Fibroblast of mammary gland (primary cell): ENCODE measurements around the gene DPH2.

Experiments used
- DNase-seq: peaks from one replicate; pipeline ENCODE4 v3.0.0-alpha.2; 2010; ENCODE audit warnings: low read depth
- H3K4me3 ChIP-seq: 2 replicates; pipeline ENCODE4 v1.5.1; 2011; ENCODE audit warnings: low read depth, mild to moderate bottlenecking, low read length, moderate library complexity; ENCODE audit not compliant: control insufficient read depth
- TF ChIP-seq, protein P1 (sequence below): conservative IDR thresholded peaks from 2 replicates; pipeline ENCODE4 v1.5.1; 2011; ENCODE audit warnings: low read depth, low read length, inconsistent platforms; ENCODE audit not compliant: control insufficient read depth, insufficient read depth

DPH2 gene

DNA sequence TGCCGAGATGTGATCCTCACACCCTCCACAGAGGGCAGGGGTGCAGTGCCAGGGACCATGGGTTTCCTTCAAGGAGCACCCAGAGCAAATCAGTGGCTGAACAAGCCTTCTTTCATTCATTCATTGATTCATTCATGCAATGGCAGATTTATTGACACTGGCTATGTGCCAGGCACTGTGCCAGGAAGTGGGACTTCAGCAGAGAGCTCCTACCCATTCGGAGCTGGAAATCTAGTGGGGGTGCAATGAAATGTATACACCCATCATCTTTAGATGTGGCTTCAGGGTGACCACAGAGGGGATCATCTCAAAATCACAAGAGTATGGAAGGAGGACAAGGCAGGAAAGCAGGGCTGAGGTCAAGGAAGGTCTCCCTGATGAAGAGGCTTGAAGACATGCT is 42.6 kb downstream of the DPH2 start:
- TF ChIP-seq, protein P1, sequence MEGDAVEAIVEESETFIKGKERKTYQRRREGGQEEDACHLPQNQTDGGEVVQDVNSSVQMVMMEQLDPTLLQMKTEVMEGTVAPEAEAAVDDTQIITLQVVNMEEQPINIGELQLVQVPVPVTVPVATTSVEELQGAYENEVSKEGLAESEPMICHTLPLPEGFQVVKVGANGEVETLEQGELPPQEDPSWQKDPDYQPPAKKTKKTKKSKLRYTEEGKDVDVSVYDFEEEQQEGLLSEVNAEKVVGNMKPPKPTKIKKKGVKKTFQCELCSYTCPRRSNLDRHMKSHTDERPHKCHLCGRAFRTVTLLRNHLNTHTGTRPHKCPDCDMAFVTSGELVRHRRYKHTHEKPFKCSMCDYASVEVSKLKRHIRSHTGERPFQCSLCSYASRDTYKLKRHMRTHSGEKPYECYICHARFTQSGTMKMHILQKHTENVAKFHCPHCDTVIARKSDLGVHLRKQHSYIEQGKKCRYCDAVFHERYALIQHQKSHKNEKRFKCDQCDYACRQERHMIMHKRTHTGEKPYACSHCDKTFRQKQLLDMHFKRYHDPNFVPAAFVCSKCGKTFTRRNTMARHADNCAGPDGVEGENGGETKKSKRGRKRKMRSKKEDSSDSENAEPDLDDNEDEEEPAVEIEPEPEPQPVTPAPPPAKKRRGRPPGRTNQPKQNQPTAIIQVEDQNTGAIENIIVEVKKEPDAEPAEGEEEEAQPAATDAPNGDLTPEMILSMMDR: no peak
- H3K4me3 ChIP-seq: no peak overlapping the region
- no peak for DNase-seq

DNA sequence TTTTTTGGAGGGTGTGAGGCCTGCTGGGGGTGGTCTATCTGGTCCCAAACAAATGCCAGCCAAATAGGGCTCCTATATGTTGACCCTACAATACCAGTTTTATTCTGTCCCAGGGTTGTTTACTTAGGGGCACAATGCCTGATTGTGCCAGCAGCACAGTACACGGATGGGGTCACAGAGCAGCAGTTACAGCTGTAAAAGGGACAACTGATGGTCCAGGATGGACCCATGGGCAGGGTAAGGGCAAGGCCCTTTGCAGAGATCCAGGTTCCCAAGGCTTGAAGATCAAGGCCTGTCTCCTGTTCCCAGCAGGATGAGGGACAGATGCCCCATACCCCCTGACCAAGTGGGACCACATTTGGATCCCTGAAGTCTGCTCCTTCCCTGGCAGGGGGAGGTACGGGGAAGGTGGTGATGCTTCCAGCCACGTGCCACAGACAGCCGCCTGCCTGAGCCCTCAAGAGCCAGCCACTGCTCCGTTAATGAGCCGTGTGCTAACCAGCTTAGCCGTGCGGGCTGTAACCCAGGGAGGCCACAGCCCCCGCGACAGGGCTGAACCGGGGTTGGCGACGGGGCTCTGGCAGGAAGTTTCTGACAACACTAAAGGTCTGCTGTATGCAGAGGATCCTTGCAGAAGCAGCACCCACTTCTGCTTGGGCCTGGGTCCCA is 43.3 kb downstream of the DPH2 start:
- TF ChIP-seq, protein P1: no peak
- no peak overlapping the region for H3K4me3 ChIP-seq
- DNase-seq: no peak

DNA sequence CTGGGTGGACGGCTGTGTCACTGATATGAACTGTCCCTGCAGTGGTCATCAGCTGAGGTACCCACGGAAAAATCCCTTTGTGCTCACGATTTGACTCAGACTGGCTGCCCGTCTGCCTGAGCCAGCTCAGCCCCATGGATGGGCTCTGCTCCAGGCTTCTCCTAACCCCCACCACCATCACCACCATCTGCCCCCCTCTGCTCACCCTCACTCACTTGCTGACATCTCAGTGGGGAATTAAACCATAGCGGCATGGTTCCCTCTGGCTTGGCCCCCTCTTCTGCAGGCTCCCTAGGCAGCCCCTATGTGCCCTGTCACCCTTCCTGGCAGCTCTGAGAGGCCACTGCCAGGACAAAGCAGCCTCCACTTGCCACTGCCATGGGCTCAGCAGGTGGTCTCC is 44.1 kb downstream of the DPH2 start:
- no peak for DNase-seq
- TF ChIP-seq, protein P1: no peak
- no peak overlapping the region for H3K4me3 ChIP-seq

DNA sequence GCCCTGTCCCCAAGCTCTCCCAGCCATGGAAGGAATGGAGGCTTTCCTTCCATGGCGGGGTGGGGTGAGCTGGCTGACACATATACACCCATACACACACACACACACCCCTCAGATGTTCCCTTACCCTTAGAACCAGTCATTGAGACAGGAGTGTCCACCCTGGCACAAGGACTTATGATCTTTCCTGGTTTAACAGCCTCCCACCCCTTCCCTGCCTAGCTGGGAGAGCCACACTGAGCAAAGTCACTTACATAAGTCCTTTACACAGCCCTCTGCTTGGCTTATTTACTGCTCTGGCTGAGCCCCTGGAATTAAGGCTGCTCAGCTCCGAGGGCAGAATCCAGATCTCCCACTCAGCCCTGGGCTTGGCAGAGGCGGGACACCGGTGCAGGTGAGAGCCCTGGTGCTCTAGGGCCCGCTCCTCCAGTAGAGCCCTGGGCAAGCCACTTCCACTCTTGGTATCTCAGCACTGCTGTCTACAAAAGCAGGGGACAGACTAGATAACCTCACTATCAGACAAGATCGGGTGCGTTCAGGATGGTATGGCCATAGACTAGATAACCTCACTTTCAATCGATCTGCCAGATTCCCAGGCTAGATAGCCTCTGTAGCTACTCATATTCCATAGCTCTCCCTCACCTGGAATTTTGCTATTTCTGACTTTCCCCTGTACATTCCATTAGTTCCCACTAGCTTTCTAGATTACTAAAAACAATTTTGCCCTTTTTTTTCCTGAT is 44.7 kb downstream of the DPH2 start:
- DNase-seq: no peak
- TF ChIP-seq, protein P1: no peak
- no peak overlapping the region for H3K4me3 ChIP-seq

DNA sequence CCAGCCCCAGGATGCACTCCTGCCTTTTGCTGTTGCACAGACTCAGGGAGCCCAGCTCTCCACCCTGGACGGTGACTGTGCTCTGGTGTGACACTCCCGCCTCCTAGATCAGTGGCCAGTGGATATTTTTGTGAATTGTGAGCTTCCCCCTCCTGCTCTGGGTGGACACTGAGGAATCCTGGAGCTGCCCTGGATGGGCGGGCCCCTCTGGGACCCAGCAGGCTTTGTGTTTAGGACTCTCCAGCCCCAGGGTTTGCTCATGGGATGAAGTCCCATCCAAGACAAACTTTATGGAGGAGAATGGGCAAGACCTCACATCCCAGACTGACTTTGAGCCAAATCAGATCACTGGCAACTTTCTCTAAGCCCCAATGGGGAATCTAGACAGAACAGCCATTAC is 45.4 kb downstream of the DPH2 start:
- TF ChIP-seq, protein P1: no peak
- no peak overlapping the region for H3K4me3 ChIP-seq
- DNase-seq: no peak

DNA sequence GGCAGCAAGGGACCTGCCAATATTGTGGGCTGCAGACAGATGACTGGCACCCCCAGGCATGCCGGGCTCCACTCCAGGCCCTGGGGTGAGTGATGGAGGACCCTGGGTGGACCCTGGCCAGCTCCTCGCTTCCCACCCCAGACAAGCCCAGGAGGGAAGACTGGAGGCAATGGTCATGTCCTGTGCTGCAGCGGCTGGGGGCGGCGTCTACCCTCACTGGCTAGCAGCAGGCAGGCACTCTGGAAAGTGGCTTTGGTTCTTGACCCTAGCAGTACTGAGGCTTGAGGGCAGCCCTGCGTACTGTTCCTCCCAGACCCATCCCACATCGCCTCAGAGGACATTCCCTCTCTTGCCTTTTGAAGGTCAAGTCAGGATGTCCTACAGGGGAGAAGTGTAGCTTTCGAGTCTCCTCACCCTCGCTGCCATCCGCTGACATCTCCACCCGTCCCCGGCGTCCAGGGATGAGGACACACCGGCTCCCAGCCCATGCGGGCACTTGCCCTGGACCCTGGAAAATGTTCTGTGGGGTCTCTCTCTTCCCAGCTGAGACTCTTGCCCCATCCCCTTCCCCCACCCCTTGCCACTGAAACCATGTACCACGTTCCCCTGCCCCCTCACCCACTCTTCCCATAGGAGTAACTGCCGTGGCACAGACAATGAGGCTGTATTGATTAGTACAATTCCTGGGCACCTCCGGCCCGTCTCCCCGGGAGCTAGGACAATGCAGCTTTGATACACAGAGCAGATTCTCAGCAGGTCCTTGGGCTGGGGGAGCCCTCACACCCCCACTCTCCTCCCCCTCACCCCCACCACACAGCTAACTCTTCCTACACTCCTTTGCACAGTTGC is 46.5 kb downstream of the DPH2 start:
- TF ChIP-seq, protein P1: no peak
- no peak for DNase-seq
- no peak overlapping the region for H3K4me3 ChIP-seq
